GM19452 (cell line): ENCODE data around the gene QSOX1.
"Not testable (repeated sequence)": the region's sequence is repeated elsewhere in the genome, so short reads cannot be mapped to it uniquely, and the experiment has no call there.

Source experiments
- ATAC-seq: cut with Tn5 transposase; IDR thresholded peaks from one replicate; pipeline ENCODE4 v1.9.1; 2021; ENCODE audit not compliant: unreplicated experiment

Gene QSOX1

GRCh38 chr1:180185971-180186645 lies 31.4 kb downstream of the QSOX1 start:
- no peak for ATAC-seq

- ATAC-seq = no peak
Measured at GRCh38 chr1:180186831-180187230, 32.2 kb downstream of the QSOX1 start.

GRCh38 chr1:180187626-180188025 lies 33.0 kb downstream of the QSOX1 start:
- no peak for ATAC-seq

- ATAC-seq = no peak
Measured at GRCh38 chr1:180188091-180188506, 33.4 kb downstream of the QSOX1 start.

- no peak for ATAC-seq
Measured at GRCh38 chr1:180188684-180189175, 34.1 kb downstream of the QSOX1 start.

GRCh38 chr1:180190091-180190490 lies 35.4 kb downstream of the QSOX1 start:
- no peak for ATAC-seq

- no peak for ATAC-seq
Measured at GRCh38 chr1:180192172-180192571, 37.5 kb downstream of the QSOX1 start.

GRCh38 chr1:180193141-180194047 lies 38.7 kb downstream of the QSOX1 start:
- no peak for ATAC-seq

- ATAC-seq = no peak
Measured at GRCh38 chr1:180194048-180194425, 39.4 kb downstream of the QSOX1 start.

- ATAC-seq = no peak
Measured at GRCh38 chr1:180194546-180195207, 40.0 kb downstream of the QSOX1 start.

GRCh38 chr1:180195401-180195800 lies 40.7 kb downstream of the QSOX1 start:
- ATAC-seq = no peak

- no peak for ATAC-seq
Measured at GRCh38 chr1:180195916-180196315, 41.2 kb downstream of the QSOX1 start.

- ATAC-seq = no peak
Measured at GRCh38 chr1:180196436-180197003, 41.9 kb downstream of the QSOX1 start.

GRCh38 chr1:180197231-180197630 lies 42.6 kb downstream of the QSOX1 start:
- no peak for ATAC-seq

GRCh38 chr1:180198196-180198595 lies 43.5 kb downstream of the QSOX1 start:
- ATAC-seq = no peak

GRCh38 chr1:180198611-180199010 lies 43.9 kb downstream of the QSOX1 start:
- ATAC-seq = no peak

GRCh38 chr1:180199018-180199417 lies 44.3 kb downstream of the QSOX1 start:
- no peak for ATAC-seq

- no peak for ATAC-seq
Measured at GRCh38 chr1:180201451-180202200, 47.0 kb downstream of the QSOX1 start.

- ATAC-seq = not testable (repeated sequence)
Measured at GRCh38 chr1:180202588-180202987, 47.9 kb downstream of the QSOX1 start.

- no peak for ATAC-seq
Measured at GRCh38 chr1:180204231-180204630, 49.6 kb downstream of the QSOX1 start.
